Smooth muscle cell (in vitro differentiated cells): Measurements from ENCODE around the gene PGPEP1. TPM values are rescaled to one million over a fixed set of nuclear protein-coding genes. Genes with fewer than 3 reads are reported as not detected.

Source experiments
- DNase-seq: peaks from one replicate; lab custom pipeline; 2025; ENCODE audit not compliant: unreplicated experiment; lab: John Stamatoyannopoulos, UW
- H2AFZ ChIP-seq: fragments of 200-600 bp; sonication (generic); 2 replicates; pipeline ENCODE4 v1.6.0; 2016; ENCODE audit warnings: antibody characterized with exemption, low read depth, mild to moderate bottlenecking
- H3F3A ChIP-seq: fragments of 200-600 bp; sonication (generic); 2 replicates; pipeline ENCODE4 v1.6.0; 2017; ENCODE audit warnings: antibody characterized with exemption, low read depth
- H3K27ac ChIP-seq: fragments of 200-600 bp; sonication (generic); 2 replicates; pipeline ENCODE4 v1.5.1; 2016; ENCODE audit warnings: low read depth, mild to moderate bottlenecking
- H3K27me3 ChIP-seq: fragments of 200-600 bp; sonication (generic); 2 replicates; pipeline ENCODE4 v1.6.1; 2016; ENCODE audit warnings: low read depth, mild to moderate bottlenecking
- H3K36me3 ChIP-seq: fragments of 200-600 bp; sonication (generic); 2 replicates; pipeline ENCODE4 v1.5.1; 2016; ENCODE audit warnings: low read depth
- H3K4me1 ChIP-seq: fragments of 200-600 bp; sonication (generic); 2 replicates; pipeline ENCODE4 v1.5.1; 2016; ENCODE audit warnings: low read depth
- H3K4me2 ChIP-seq: fragments of 200-600 bp; sonication (generic); 2 replicates; pipeline ENCODE4 v1.6.0; 2016; ENCODE audit warnings: mild to moderate bottlenecking
- H3K4me3 ChIP-seq: fragments of 200-600 bp; sonication (generic); 2 replicates; pipeline ENCODE4 v1.5.1; 2016; ENCODE audit warnings: mild to moderate bottlenecking
- H3K79me2 ChIP-seq: fragments of 200-600 bp; sonication (generic); 2 replicates; pipeline ENCODE4 v1.6.0; 2016; ENCODE audit warnings: low read depth, mild to moderate bottlenecking
- H3K9ac ChIP-seq: fragments of 200-600 bp; sonication (generic); 2 replicates; pipeline ENCODE4 v1.6.0; 2016; ENCODE audit warnings: low read depth
- H3K9me3 ChIP-seq: fragments of 200-600 bp; sonication (generic); replicated peaks from 2 replicates; pipeline ENCODE4 v1.5.1; 2016; ENCODE audit warnings: low read depth
- H4K20me1 ChIP-seq: fragments of 200-600 bp; sonication (generic); 2 replicates; pipeline ENCODE4 v1.6.0; 2016; ENCODE audit warnings: low read depth
- WGBS: methylation state at CpG from one replicate; pipeline ENCODE4 v1.1.7; 2016; ENCODE audit warnings: low lambda C conversion rate; 5-methylcytosine and 5-hydroxymethylcytosine counted together
- polyA plus RNA-seq: library from polyadenylated mRNA; unstranded; fragments of >200 nt; fragmentation: Nextera tagmentation; extraction: Ambion mirVana; gene quantifications from 2 replicates; pipeline ENCODE4 v1.2.1, GENCODE V29; 2016
- total RNA-seq: library from RNA; depleted of rRNA; stranded (reverse); fragments of >200 nt; gene quantifications from 2 replicates; pipeline ENCODE4 v1.2.3, GENCODE V29; 2014
- TF ChIP-seq, protein P1 (sequence below): fragments of 200-600 bp; sonication (generic); IDR thresholded peaks from 2 replicates; pipeline ENCODE4 v1.5.1; 2017; ENCODE audit warnings: borderline replicate concordance, mild to moderate bottlenecking, antibody characterized with exemption; ENCODE audit not compliant: insufficient read depth, poor library complexity, severe bottlenecking

PGPEP1 gene
- total and polyA plus RNA-seq, 2 experiments from 2014 or later, result 4.5 to 11.7 TPM

GRCh38 chr19:18332917-18333530 lies 7.4 kb upstream of the PGPEP1 start:
- Histone ChIP-seq H3K9me3 (no peaks in the 10 kb centered on the region), H3K9ac (no peak overlapping the region), H3K36me3 (no peaks in the 10 kb centered on the region), H3F3A (peaks cover 3% of the 10 kb centered on the region), H4K20me1 (no peaks in the 10 kb centered on the region), H3K4me3 (no peak overlapping the region), H3K4me1 (peaks cover 7% of the 10 kb centered on the region), H3K79me2 (no peaks in the 10 kb centered on the region), H3K27ac (peak overlapping the region; percentile 24), H3K4me2 (no peak overlapping the region), H3K27me3 (no peaks in the 10 kb centered on the region), H2AFZ (no peak overlapping the region)
- TF ChIP-seq, protein P1, sequence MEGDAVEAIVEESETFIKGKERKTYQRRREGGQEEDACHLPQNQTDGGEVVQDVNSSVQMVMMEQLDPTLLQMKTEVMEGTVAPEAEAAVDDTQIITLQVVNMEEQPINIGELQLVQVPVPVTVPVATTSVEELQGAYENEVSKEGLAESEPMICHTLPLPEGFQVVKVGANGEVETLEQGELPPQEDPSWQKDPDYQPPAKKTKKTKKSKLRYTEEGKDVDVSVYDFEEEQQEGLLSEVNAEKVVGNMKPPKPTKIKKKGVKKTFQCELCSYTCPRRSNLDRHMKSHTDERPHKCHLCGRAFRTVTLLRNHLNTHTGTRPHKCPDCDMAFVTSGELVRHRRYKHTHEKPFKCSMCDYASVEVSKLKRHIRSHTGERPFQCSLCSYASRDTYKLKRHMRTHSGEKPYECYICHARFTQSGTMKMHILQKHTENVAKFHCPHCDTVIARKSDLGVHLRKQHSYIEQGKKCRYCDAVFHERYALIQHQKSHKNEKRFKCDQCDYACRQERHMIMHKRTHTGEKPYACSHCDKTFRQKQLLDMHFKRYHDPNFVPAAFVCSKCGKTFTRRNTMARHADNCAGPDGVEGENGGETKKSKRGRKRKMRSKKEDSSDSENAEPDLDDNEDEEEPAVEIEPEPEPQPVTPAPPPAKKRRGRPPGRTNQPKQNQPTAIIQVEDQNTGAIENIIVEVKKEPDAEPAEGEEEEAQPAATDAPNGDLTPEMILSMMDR, result no peak
- WGBS, result 85% methylated on average over 15 of the region's 15 CpGs
- no peak for DNase-seq

DNA sequence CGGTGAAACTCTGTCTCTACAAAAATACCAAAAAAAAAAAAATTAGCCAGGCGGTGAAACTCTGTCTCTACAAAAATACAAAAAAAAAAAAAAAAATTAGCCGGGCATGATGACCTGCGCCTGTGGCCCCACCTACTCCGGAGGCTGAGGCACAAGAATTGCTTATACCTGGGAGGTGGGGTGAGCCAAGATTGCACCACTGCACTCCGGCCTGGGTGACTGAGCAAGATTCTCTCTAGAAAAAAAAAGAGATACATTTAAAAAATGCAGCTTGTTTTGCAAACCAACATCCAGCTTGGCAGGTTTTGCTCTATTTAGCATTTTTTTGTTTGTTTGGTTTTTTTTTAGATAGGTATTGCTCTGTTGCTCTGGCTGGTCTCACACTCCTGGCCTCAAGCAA lies 6.7 kb upstream of the PGPEP1 start:
- H3K4me2 ChIP-seq, result no peak overlapping the region
- peaks cover 3% of the 10 kb centered on the region for H3F3A ChIP-seq
- H4K20me1 ChIP-seq, result no peaks in the 10 kb centered on the region
- no peaks in the 10 kb centered on the region for H3K36me3 ChIP-seq
- H3K9ac ChIP-seq, result no peak overlapping the region
- H3K27me3 ChIP-seq, result no peaks in the 10 kb centered on the region
- DNase-seq, result no peak
- TF ChIP-seq, protein P1, result no peak
- H3K9me3 ChIP-seq, result no peaks in the 10 kb centered on the region
- H3K27ac ChIP-seq, result peak overlapping the region; percentile 42
- H3K4me3 ChIP-seq, result no peak overlapping the region
- peaks cover 7% of the 10 kb centered on the region for H3K4me1 ChIP-seq
- WGBS, result 70% methylated on average over 6 of the region's 6 CpGs
- H3K79me2 ChIP-seq, result no peaks in the 10 kb centered on the region
- no peak overlapping the region for H2AFZ ChIP-seq

GRCh38 chr19:18336121-18336520 lies 4.3 kb upstream of the PGPEP1 start:
- Histone ChIP-seq H3K4me3 (no peak overlapping the region), H2AFZ (no peak overlapping the region), H3K27ac (no peak overlapping the region), H3K4me1 (no peaks in the 10 kb centered on the region), H3K36me3 (no peaks in the 10 kb centered on the region), H3K9ac (no peak overlapping the region), H4K20me1 (no peaks in the 10 kb centered on the region), H3K4me2 (no peak overlapping the region), H3K79me2 (no peaks in the 10 kb centered on the region), H3K27me3 (no peaks in the 10 kb centered on the region), H3K9me3 (no peaks in the 10 kb centered on the region), H3F3A (no peaks in the 10 kb centered on the region)
- no peak for DNase-seq
- TF ChIP-seq, protein P1, result no peak
- WGBS, result 71% methylated on average over 7 of the region's 7 CpGs

- Histone ChIP-seq H3K4me2 (no peak overlapping the region), H3K27ac (no peak overlapping the region), H3K9me3 (no peaks in the 10 kb centered on the region), H3K27me3 (no peaks in the 10 kb centered on the region), H3K4me3 (no peak overlapping the region), H3K36me3 (no peaks in the 10 kb centered on the region), H3K4me1 (no peaks in the 10 kb centered on the region), H2AFZ (no peak overlapping the region), H4K20me1 (no peaks in the 10 kb centered on the region), H3F3A (no peaks in the 10 kb centered on the region), H3K9ac (no peak overlapping the region), H3K79me2 (no peaks in the 10 kb centered on the region)
- TF ChIP-seq, protein P1, result no peak
- no peak for DNase-seq
- 89% methylated on average over 9 of the region's 9 CpGs for WGBS
Observed at GRCh38 chr19:18338541-18338940, 1.9 kb upstream of the PGPEP1 start.
